H1 (cell line): Measurements from ENCODE around the gene CNOT6. TPM values are rescaled to one million over a fixed set of nuclear protein-coding genes. Genes with fewer than 3 reads are reported as not detected.

Source experiments
- CTCF ChIA-PET: fragments of 300-600 bp; sonication (Branson Sonifier 250); formaldehyde crosslinking; loops from one replicate; lab custom pipeline; 2021; ENCODE audit not compliant: partially characterized antibody; lab: Charles Lee
- POLR2A ChIA-PET: fragments of 300-600 bp; sonication (Branson Sonifier 250); formaldehyde crosslinking; loops from one replicate; lab custom pipeline; 2021; ENCODE audit warnings: inconsistent platforms; ENCODE audit not compliant: partially characterized antibody; lab: Charles Lee
- DNase-seq, 2 experiments: peaks; one replicate each; pipeline versions ENCODE4 v3.0.0 to v3.0.0-alpha.2; 2010 to 2022; ENCODE audit warnings: low spot score in 2 of 2, low read depth in 1 of 2, mixed read lengths in 1 of 2
- FAIRE-seq: peaks from 2 replicates; lab custom pipeline; 2011; peaks lifted over from hg19 to GRCh38; lab: Jason Lieb, UNC
- H2AFZ ChIP-seq: 2 replicates; pipeline ENCODE4 v1.8.1; 2012; ENCODE audit warnings: low read length, inconsistent platforms
- H2AK5ac ChIP-seq: 2 replicates; pipeline ENCODE4 v1.6.1; 2013; ENCODE audit warnings: low read depth, low read length
- H2BK120ac ChIP-seq: replicated peaks from 2 replicates; pipeline ENCODE3; 2013; ENCODE audit warnings: low read depth, low read length, inconsistent platforms
- H2BK12ac ChIP-seq: 2 replicates; pipeline ENCODE4 v1.6.1; 2013; ENCODE audit warnings: low read depth, low read length
- H2BK15ac ChIP-seq: 2 replicates; pipeline ENCODE4 v1.6.1; 2013; ENCODE audit warnings: low read length
- H2BK20ac ChIP-seq: 2 replicates; pipeline ENCODE4 v1.6.1; 2013; ENCODE audit warnings: low read length
- H2BK5ac ChIP-seq: 2 replicates; pipeline ENCODE4 v1.6.1; 2013; ENCODE audit warnings: low read depth, low read length
- H3K14ac ChIP-seq: 2 replicates; pipeline ENCODE4 v1.6.1; 2013; ENCODE audit warnings: inconsistent platforms; ENCODE audit not compliant: insufficient read length
- H3K18ac ChIP-seq: 2 replicates; pipeline ENCODE4 v1.6.1; 2013; ENCODE audit warnings: low read length; ENCODE audit errors: extremely low read depth
- H3K23ac ChIP-seq: 2 replicates; pipeline ENCODE4 v1.6.1; 2013; ENCODE audit warnings: inconsistent platforms; ENCODE audit not compliant: insufficient read length
- H3K23me2 ChIP-seq: 2 replicates; pipeline ENCODE4 v1.6.1; 2013; ENCODE audit warnings: low read depth, low read length
- H3K27ac ChIP-seq: 2 replicates; pipeline ENCODE4 v1.6.1; 2011; ENCODE audit warnings: low read depth, low read length, inconsistent platforms
- H3K27me3 ChIP-seq, 4 experiments: replicated peaks in 1 of 4; 1 replicate in 1 of 4; 2 replicates in 3 of 4; pipeline versions ENCODE4 v1.6.1 to v1.8.1; 2011 to 2013; ENCODE audit warnings: low read length in 3 of 4, mild to moderate bottlenecking in 3 of 4, inconsistent platforms in 2 of 4, mixed read lengths in 2 of 4, moderate library complexity in 1 of 4; ENCODE audit not compliant: control insufficient read depth in 3 of 4, insufficient read depth in 3 of 4; ENCODE audit errors: extremely low read depth in 1 of 4
- H3K36me3 ChIP-seq, 4 experiments: 2 replicates each; pipeline versions ENCODE4 v1.6.1 to v1.8.1; 2011 to 2013; ENCODE audit warnings: mild to moderate bottlenecking in 4 of 4, low read length in 3 of 4, moderate library complexity in 2 of 4, control low read depth in 1 of 4, inconsistent platforms in 1 of 4; ENCODE audit not compliant: insufficient read depth in 4 of 4, control insufficient read depth in 2 of 4
- H3K4ac ChIP-seq: replicated peaks from 2 replicates; pipeline ENCODE3; 2013; ENCODE audit warnings: low read length, low read depth, mixed read lengths, inconsistent platforms; ENCODE audit not compliant: insufficient read length
- H3K4me1 ChIP-seq, 4 experiments: replicated peaks in 1 of 4; 1 replicate in 1 of 4; 2 replicates in 3 of 4; pipeline versions ENCODE4 v1.6.1 to v1.8.1; 2011 to 2013; ENCODE audit warnings: low read length in 3 of 4, inconsistent platforms in 2 of 4, mixed read lengths in 1 of 4; ENCODE audit not compliant: insufficient read depth in 4 of 4, control insufficient read depth in 3 of 4
- H3K4me2 ChIP-seq, 2 experiments: 2 replicates each; pipeline versions ENCODE4 v1.6.1 to v1.8.1; 2011 to 2013; ENCODE audit warnings: low read depth in 2 of 2, low read length in 2 of 2, control low read depth in 1 of 2, inconsistent platforms in 1 of 2, mild to moderate bottlenecking in 1 of 2; ENCODE audit not compliant: insufficient read depth in 1 of 2
- H3K4me3 ChIP-seq, 4 experiments: fragments of 200-600, 300-600 bp in 1 of 4; sonication (generic), shearing (Covaris generic), sonication (Bioruptor Twin) in 1 of 4; 2 replicates each; pipeline versions ENCODE4 v1.5.1 to v1.8.1; 2011 to 2016; ENCODE audit warnings: low read length in 4 of 4, low read depth in 3 of 4, control low read depth in 2 of 4, inconsistent platforms in 2 of 4, mild to moderate bottlenecking in 2 of 4, mixed read lengths in 1 of 4, moderate library complexity in 1 of 4; ENCODE audit not compliant: insufficient read depth in 2 of 4; ENCODE audit errors: extremely low read depth in 1 of 4
- H3K56ac ChIP-seq: replicated peaks from 2 replicates; pipeline ENCODE3; 2013; ENCODE audit warnings: low read depth, mild to moderate bottlenecking, mixed read lengths, low read length, inconsistent platforms; ENCODE audit not compliant: insufficient read length
- H3K79me1 ChIP-seq: 2 replicates; pipeline ENCODE4 v1.6.1; 2013; ENCODE audit warnings: low read depth, low read length, control low read depth
- H3K79me2 ChIP-seq, 2 experiments: 2 replicates each; pipeline versions ENCODE4 v1.6.1 to v1.8.1; 2012 to 2013; ENCODE audit warnings: low read length in 2 of 2, mild to moderate bottlenecking in 2 of 2, inconsistent platforms in 1 of 2; ENCODE audit not compliant: insufficient read depth in 2 of 2, control insufficient read depth in 1 of 2
- H3K9ac ChIP-seq, 4 experiments: replicated peaks in 1 of 4; 1 replicate in 1 of 4; 2 replicates in 3 of 4; pipeline versions ENCODE4 v1.6.1 to v1.8.1; 2011 to 2013; ENCODE audit warnings: low read depth in 3 of 4, low read length in 3 of 4, control low read depth in 2 of 4, mild to moderate bottlenecking in 2 of 4, moderate library complexity in 2 of 4, inconsistent platforms in 1 of 4; ENCODE audit errors: extremely low read depth in 1 of 4
- H3K9me3 ChIP-seq, 2 experiments: 2 replicates each; pipeline versions ENCODE4 v1.6.1 to v1.8.1; 2012 to 2013; ENCODE audit warnings: mild to moderate bottlenecking in 2 of 2, moderate library complexity in 2 of 2, control low read depth in 1 of 2, inconsistent platforms in 1 of 2, low read depth in 1 of 2, low read length in 1 of 2, mixed read lengths in 1 of 2; ENCODE audit not compliant: insufficient read depth in 2 of 2
- H4K20me1 ChIP-seq, 2 experiments: replicated peaks in 1 of 2; 2 replicates each; pipeline versions ENCODE3 to v1.8.1; 2011 to 2013; ENCODE audit warnings: inconsistent platforms in 2 of 2, low read length in 2 of 2, mild to moderate bottlenecking in 1 of 2; ENCODE audit not compliant: insufficient read depth in 2 of 2, control insufficient read depth in 1 of 2
- H4K5ac ChIP-seq: 2 replicates; pipeline ENCODE4 v1.6.1; 2013; ENCODE audit warnings: low read length, low read depth, mixed read lengths, inconsistent platforms; ENCODE audit not compliant: insufficient read length
- H4K8ac ChIP-seq: 2 replicates; pipeline ENCODE4 v1.8.0; 2013; ENCODE audit warnings: mild to moderate bottlenecking, moderate library complexity, low read length, inconsistent platforms; ENCODE audit not compliant: insufficient read depth; ENCODE audit errors: extremely low read depth
- H4K91ac ChIP-seq: replicated peaks from 2 replicates; pipeline ENCODE3; 2013; ENCODE audit warnings: low read length, mixed read lengths, inconsistent platforms; ENCODE audit not compliant: insufficient read length
- ASH2L ChIP-seq: fragments of 200-600, 300-600 bp; sonication (generic); IDR thresholded peaks from one replicate; pipeline ENCODE4 v1.7.1; 2017; ENCODE audit warnings: low read length
- WGBS, 2 experiments: shearing (Covaris generic) in 1 of 2; methylation state at CpG; one replicate each; pipeline versions ENCODE4 v1.1.6 to v1.1.7; 2013 to 2015; ENCODE audit warnings: low lambda C conversion rate in 2 of 2, mixed read lengths in 2 of 2, inconsistent platforms in 1 of 2, low coverage in 1 of 2, missing lambda C conversion rate in 1 of 2; ENCODE audit not compliant: insufficient replicate concordance in 2 of 2, insufficient coverage in 1 of 2, insufficient read length in 1 of 2; ENCODE audit errors: extremely low coverage in 1 of 2, missing lambda C conversion rate in 1 of 2; 5-methylcytosine and 5-hydroxymethylcytosine counted together
- polyA plus RNA-seq, 7 experiments: library from polyadenylated mRNA; depleted of rRNA in 3 of 7; stranded (reverse) in 5 of 7; unstranded in 2 of 7; fragments of >200 nt in 5 of 7; fragments of 200-250 nt in 2 of 7; gene quantifications; 1 replicate in 5 of 7; 2 replicates in 1 of 7; 4 replicates in 1 of 7; pipeline versions ENCODE4 v1.2.1 to v1.2.3, GENCODE V29; 2011 to 2013; ENCODE audit warnings: missing spikeins in 2 of 7, mixed read lengths in 2 of 7
- total RNA-seq: library from RNA; stranded (reverse); fragmentation: NEBNext Ultra II Directional; extraction: Animal tissue kit (Norgen Biotek cat#: 25700); gene quantifications from 2 replicates; pipeline ENCODE4 v1.2.1, GENCODE V29; 2021

The CNOT6 gene
- total and polyA plus RNA-seq, 2 of the 8 experiments (the other 6 are each of a cell fraction or from before 2014, with no cell fraction given) = 10.7 to 45.4 TPM

DNA sequence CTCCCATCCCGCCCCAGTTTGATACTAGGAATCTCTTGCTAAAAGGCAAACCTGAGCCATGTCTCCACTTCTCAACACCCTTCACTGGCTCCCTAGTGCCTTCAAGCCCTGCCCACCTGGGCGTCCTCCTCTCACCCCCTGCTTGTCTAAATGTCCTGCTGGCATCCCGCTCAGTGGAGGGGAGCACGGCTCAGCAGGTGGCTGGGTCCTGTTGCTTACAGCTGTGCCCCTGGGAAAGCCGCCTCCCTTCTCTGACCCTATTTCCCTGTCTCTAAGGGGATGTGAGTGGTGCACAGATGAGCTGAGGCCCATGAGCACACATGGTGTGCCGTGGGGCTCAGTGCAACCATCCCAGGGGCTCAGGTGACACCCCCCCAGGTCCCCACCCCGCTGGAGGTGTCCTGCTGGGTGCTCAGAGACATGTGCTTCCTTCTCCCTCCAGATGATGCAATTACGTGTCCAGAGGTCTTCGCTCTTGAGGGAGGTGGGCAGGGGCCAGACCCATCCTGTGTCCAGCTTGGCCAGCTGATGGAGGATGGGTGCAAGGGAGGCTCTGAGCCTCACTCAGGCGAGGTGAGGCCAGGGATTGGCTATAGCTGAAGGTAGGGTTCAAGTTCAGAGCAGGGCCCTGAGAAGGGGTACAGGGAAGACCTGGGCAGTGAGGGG is 131.1 kb downstream of the CNOT6 start:
- TF ChIP-seq ASH2L = no peak
- POLR2A ChIA-PET = interaction anchor here (0.8 to 1.6 kb wide), 2 partner anchors 11 to 12 kb away, joined by 3 to 4 read pairs; no protein-coding TSS in a partner anchor
- no peak overlapping the region for H2BK120ac ChIP-seq
- H2BK5ac ChIP-seq = no peak overlapping the region; the same call in 1 of the 2 replicates
- CTCF ChIA-PET = interaction anchor here (0.8 to 2.4 kb wide), 7 partner anchors 9 to 94 kb away, joined by 3 to 16 read pairs (median 4); no protein-coding TSS in a partner anchor
- H3K23me2 ChIP-seq = no peaks in the 10 kb centered on the region
- no peaks in the 10 kb centered on the region for H3K79me1 ChIP-seq
- H3K4ac ChIP-seq = no peak overlapping the region
- H3K36me3 ChIP-seq = no peaks in the 10 kb centered on the region
- H3K56ac ChIP-seq = no peak overlapping the region
- no peaks in the 10 kb centered on the region for H3K79me2 ChIP-seq
- no peak overlapping the region for H2BK20ac ChIP-seq
- H3K27ac ChIP-seq = no peak overlapping the region
- peaks cover 0 to 2% of the 10 kb centered on the region in 2 experiments for H4K20me1 ChIP-seq
- DNase-seq (no peak), FAIRE-seq (no peak)
- H3K18ac ChIP-seq = no peak overlapping the region
- H4K5ac ChIP-seq = no peak overlapping the region
- no peaks in the 10 kb centered on the region; a peak in 2 of 7 replicates for H3K4me1 ChIP-seq
- no peak overlapping the region for H2AFZ ChIP-seq
- no peak overlapping the region for H2BK15ac ChIP-seq
- H3K9ac ChIP-seq = no peak overlapping the region
- H3K14ac ChIP-seq = no peak overlapping the region
- H2AK5ac ChIP-seq = no peak overlapping the region; the same call in 1 of the 2 replicates
- H4K8ac ChIP-seq = no peak overlapping the region; the same call in 1 of the 2 replicates
- no peak overlapping the region for H4K91ac ChIP-seq
- H3K27me3 ChIP-seq = no peaks in the 10 kb centered on the region; a peak in 1 of 7 replicates
- no peak overlapping the region for H2BK12ac ChIP-seq
- 89% methylated on average over 9 of the region's 10 CpGs; no CpG with 5 or more reads in 1 of the 2 experiments for WGBS, 2 experiments
- H3K23ac ChIP-seq = no peak overlapping the region
- no peaks in the 10 kb centered on the region for H3K9me3 ChIP-seq
- H3K4me2 ChIP-seq = no peak overlapping the region
- no peak overlapping the region for H3K4me3 ChIP-seq
